GM19455 (cell line): Measurements from ENCODE around the gene PLAA.
"Not testable (repeated sequence)": the region's sequence is repeated elsewhere in the genome, so short reads cannot be mapped to it uniquely, and the experiment has no call there.

Experiments used
- ATAC-seq: cut with Tn5 transposase; IDR thresholded peaks from one replicate; pipeline ENCODE4 v1.9.1; 2021; ENCODE audit not compliant: unreplicated experiment

Gene PLAA

GRCh38 chr9:26937816-26938371, 9.1 kb downstream of the PLAA start:
- ATAC-seq: no peak

- ATAC-seq: no peak
Observed at GRCh38 chr9:26935847-26936246, 11.2 kb downstream of the PLAA start.

- no peak for ATAC-seq
Observed at GRCh38 chr9:26928902-26929495, 18.0 kb downstream of the PLAA start.

- ATAC-seq: no peak
Observed at GRCh38 chr9:26925609-26926008, 21.4 kb downstream of the PLAA start.

GRCh38 chr9:26919698-26920097, 27.3 kb downstream of the PLAA start:
- ATAC-seq: no peak

GRCh38 chr9:26913138-26913668, 33.8 kb downstream of the PLAA start:
- ATAC-seq: no peak

- ATAC-seq: no peak
Observed at GRCh38 chr9:26904671-26905070, 42.4 kb downstream of the PLAA start.

- ATAC-seq: no peak
Observed at GRCh38 chr9:26904070-26904469, 43.0 kb downstream of the PLAA start.

- ATAC-seq: no peak
Observed at GRCh38 chr9:26893030-26893676, 53.9 kb downstream of the PLAA start.

GRCh38 chr9:26892251-26893029, 54.6 kb downstream of the PLAA start, which contains the start of gene CAAP1:
TSS of gene CAAP1 (minus strand) at chr9:26892802. CDS start at chr9:26892715, 87 bp downstream.
- peak; percentile 96 for ATAC-seq

GRCh38 chr9:26891726-26892125, 55.3 kb downstream of the PLAA start:
- no peak for ATAC-seq

GRCh38 chr9:26888271-26888670, 58.8 kb downstream of the PLAA start:
- no peak for ATAC-seq

GRCh38 chr9:26882154-26882553, 64.9 kb downstream of the PLAA start:
- ATAC-seq: no peak

- ATAC-seq: no peak
Observed at GRCh38 chr9:26880262-26880661, 66.8 kb downstream of the PLAA start.

GRCh38 chr9:26875155-26875554, 71.9 kb downstream of the PLAA start:
- not testable (repeated sequence) for ATAC-seq

GRCh38 chr9:26870292-26870691, 76.8 kb downstream of the PLAA start:
- no peak for ATAC-seq

GRCh38 chr9:26863074-26863473, 84.0 kb downstream of the PLAA start:
- no peak for ATAC-seq

GRCh38 chr9:26856413-26857032, 90.5 kb downstream of the PLAA start:
- no peak for ATAC-seq
